K562 (cell line): ENCODE measurements around the gene KHDRBS2. TPM values are rescaled to one million over a fixed set of nuclear protein-coding genes. Genes with fewer than 3 reads are reported as not detected.

Experiments used
- ATAC-seq: fragments of 200-7000 bp; cut with Tn5 transposase; 3 replicates; pipeline ENCODE4 v1.9.1; 2020; ENCODE audit warnings: moderate library complexity
- BruUV-seq: library from RNA; stranded (reverse); fragments of 400-500 nt; replicated peaks from 2 replicates; lab custom pipeline; 2021; lab: Mats Ljungman, UMichigan
- CTCF ChIA-PET: fragments of 300-600 bp; formaldehyde crosslinking; extraction: SDS; loops from one replicate; lab custom pipeline; 2021; ENCODE audit warnings: low intra/inter-chr PET ratio; lab: Yijun Ruan, JAX
- POLR2A ChIA-PET: fragments of 300-600, 350-650 bp; sonication (Branson Sonifier 250); formaldehyde crosslinking; extraction: SDS; loops from one replicate; lab custom pipeline; 2021; ENCODE audit warnings: antibody characterized with exemption, inconsistent platforms; lab: Yijun Ruan, JAX
- DNase-seq, 4 experiments: peaks; one replicate each; pipeline versions ENCODE4 v3.0.0 to v3.0.0-alpha.2; 2011 to 2018; ENCODE audit warnings: low spot score in 3 of 4, mixed read lengths in 3 of 4; ENCODE audit errors: extremely low read depth in 1 of 4
- FAIRE-seq: peaks from 2 replicates; lab custom pipeline; 2011; peaks lifted over from hg19 to GRCh38; lab: Jason Lieb, UNC
- H2AFZ ChIP-seq: 2 replicates; pipeline ENCODE4 v1.6.0; 2011; ENCODE audit warnings: low read depth, low read length, control low read depth, inconsistent platforms
- H3K27ac ChIP-seq: fragments of 200-600 bp; 3 replicates; pipeline ENCODE4 v1.8.0; 2011; ENCODE audit warnings: low read depth, mild to moderate bottlenecking, control low read depth, inconsistent platforms, low read length, moderate library complexity, mixed read lengths; ENCODE audit errors: extremely low read depth
- H3K27me3 ChIP-seq, 2 experiments: fragments of 300-600 bp in 1 of 2; 2 replicates in 1 of 2; 3 replicates in 1 of 2; pipeline versions ENCODE4 v1.6.0 to v1.8.0; 2011; ENCODE audit warnings: inconsistent platforms in 2 of 2, low read length in 2 of 2, mild to moderate bottlenecking in 1 of 2, mixed read lengths in 1 of 2, moderate library complexity in 1 of 2; ENCODE audit not compliant: control insufficient read depth in 2 of 2, insufficient read depth in 2 of 2
- H3K36me3 ChIP-seq: fragments of 300-600 bp; 3 replicates; pipeline ENCODE4 v1.8.0; 2011; ENCODE audit warnings: mild to moderate bottlenecking, low read length, inconsistent platforms; ENCODE audit not compliant: control insufficient read depth, insufficient read depth
- H3K4me1 ChIP-seq, 2 experiments: fragments of 200-600 bp in 1 of 2; replicated peaks in 1 of 2; 2 replicates in 1 of 2; 3 replicates in 1 of 2; pipeline versions ENCODE4 v1.5.1 to v1.8.0; 2011; ENCODE audit warnings: inconsistent platforms in 2 of 2, low read length in 2 of 2, mild to moderate bottlenecking in 1 of 2, mixed read lengths in 1 of 2, moderate library complexity in 1 of 2; ENCODE audit not compliant: control insufficient read depth in 2 of 2, insufficient read depth in 2 of 2
- H3K4me2 ChIP-seq: 2 replicates; pipeline ENCODE4 v1.6.1; 2011; ENCODE audit warnings: low read length, control low read depth, inconsistent platforms, mixed read lengths; ENCODE audit not compliant: insufficient read depth
- H3K4me3 ChIP-seq: fragments of 200-600 bp; sonication (generic), shearing (Covaris generic); 2 replicates; pipeline ENCODE4 v1.5.1; 2016; ENCODE audit warnings: control low read depth, inconsistent platforms
- H3K79me2 ChIP-seq: fragments of 200-600 bp; 3 replicates; pipeline ENCODE4 v1.8.0; 2011; ENCODE audit warnings: low read length, inconsistent platforms; ENCODE audit not compliant: control insufficient read depth, insufficient read depth
- H3K9ac ChIP-seq, 2 experiments: 2 replicates each; pipeline versions ENCODE4 v1.6.0 to v1.6.1; 2011; ENCODE audit warnings: low read depth in 2 of 2, low read length in 2 of 2, control low read depth in 1 of 2, inconsistent platforms in 1 of 2, mild to moderate bottlenecking in 1 of 2, mixed read lengths in 1 of 2; ENCODE audit not compliant: insufficient read depth in 1 of 2
- H3K9me1 ChIP-seq: one replicate; pipeline ENCODE4 v1.6.0; 2011; ENCODE audit warnings: inconsistent platforms, mild to moderate bottlenecking, low read length, moderate library complexity; ENCODE audit not compliant: control insufficient read depth, insufficient read depth
- H3K9me3 ChIP-seq: replicated peaks from 2 replicates; pipeline ENCODE4 v1.5.1; 2011; ENCODE audit warnings: low read depth, low read length, inconsistent platforms; ENCODE audit not compliant: control insufficient read depth, insufficient read depth
- H4K20me1 ChIP-seq: replicated peaks from 2 replicates; pipeline ENCODE4 v1.6.1; 2011; ENCODE audit warnings: low read length, inconsistent platforms, mixed read lengths; ENCODE audit not compliant: control insufficient read depth, insufficient read depth
- CHCHD3 ChIP-seq: fragments of 250-450 bp; sonication (Bioruptor Pico); IDR thresholded peaks from 2 replicates; pipeline ENCODE4 v2.1.2; 2022; ENCODE audit warnings: mild to moderate bottlenecking
- DIDO1 ChIP-seq: fragments of 450-650 bp; IDR thresholded peaks from 2 replicates; pipeline ENCODE4 v1.6.1; 2016; ENCODE audit warnings: low read depth, missing biosample characterization, missing genetic modification characterization
- ELF1 ChIP-seq: fragments of 200-800 bp; sonication (Bioruptor generic); IDR thresholded peaks from 2 replicates; pipeline ENCODE4 v1.6.1; 2016; ENCODE audit warnings: missing genetic modification characterization, missing compliant biosample characterization
- FOXK1 ChIP-seq: sonication (generic); formaldehyde crosslinking; IDR thresholded peaks from 2 replicates; pipeline ENCODE4 v1.8.0; 2022; ENCODE audit warnings: missing genetic modification reagents, mild to moderate bottlenecking, borderline replicate concordance
- HDAC8 ChIP-seq: fragments of 450-650 bp; IDR thresholded peaks from 2 replicates; pipeline ENCODE4 v1.6.1; 2016; ENCODE audit warnings: mild to moderate bottlenecking, missing genetic modification characterization, moderate library complexity, missing compliant biosample characterization
- MTA2 ChIP-seq: fragments of 450-650 bp; IDR thresholded peaks from 2 replicates; pipeline ENCODE4 v1.6.1; 2016; ENCODE audit warnings: low read depth
- NR2F6 ChIP-seq: fragments of 450-650 bp; formaldehyde crosslinking; IDR thresholded peaks from 2 replicates; pipeline ENCODE4 v1.4.0; 2020; ENCODE audit warnings: mild to moderate bottlenecking
- PHB ChIP-seq: fragments of 250-450 bp; sonication (Bioruptor Pico); IDR thresholded peaks from 2 replicates; pipeline ENCODE4 v1.5.0; 2021
- PTBP1 ChIP-seq: fragments of 200-400 bp; formaldehyde crosslinking; IDR thresholded peaks from 2 replicates; pipeline ENCODE4 v1.6.1; 2017; ENCODE audit warnings: low read depth, low read length
- RFX7 ChIP-seq: fragments of 250-450 bp; sonication (Bioruptor Pico); IDR thresholded peaks from 2 replicates; pipeline ENCODE4 v1.5.1; 2021; ENCODE audit warnings: mild to moderate bottlenecking
- STAT5A ChIP-seq: IDR thresholded peaks from 2 replicates; pipeline ENCODE4 v1.6.1; 2012; ENCODE audit warnings: low read length, inconsistent platforms, borderline replicate concordance
- TAL1 ChIP-seq: fragments of 450-650 bp; IDR thresholded peaks from 2 replicates; pipeline ENCODE4 v1.6.1; 2016; ENCODE audit warnings: mild to moderate bottlenecking
- THAP7 ChIP-seq: fragments of 250-450 bp; sonication (Bioruptor Pico); IDR thresholded peaks from 2 replicates; pipeline ENCODE4 v1.5.0; 2021
- ZNF639 ChIP-seq, 2 experiments: fragments of 200-800 bp in 1 of 2; sonication (Bioruptor generic) in 1 of 2; sonication (generic) in 1 of 2; formaldehyde crosslinking in 1 of 2; IDR thresholded peaks in 1 of 2; conservative IDR thresholded peaks in 1 of 2; 2 replicates each; pipeline versions ENCODE4 v1.5.0 to v1.6.1; 2016 to 2020; ENCODE audit warnings: missing compliant biosample characterization in 1 of 2, missing genetic modification characterization in 1 of 2, missing genetic modification reagents in 1 of 2
- ZNF695 ChIP-seq: fragments of 450-650 bp; formaldehyde crosslinking; IDR thresholded peaks from 2 replicates; pipeline ENCODE4 v1.4.0; 2020; ENCODE audit warnings: mild to moderate bottlenecking, moderate library complexity
- ZSCAN32 ChIP-seq: fragments of 450-650 bp; formaldehyde crosslinking; IDR thresholded peaks from 2 replicates; pipeline ENCODE4 v1.4.0; 2020; ENCODE audit warnings: mild to moderate bottlenecking, moderate library complexity
- WGBS: fragments of 100-300 bp; shearing (Covaris generic); methylation state at CpG from one replicate; pipeline ENCODE4 v1.1.6; 2016; ENCODE audit warnings: low coverage, mixed read lengths; ENCODE audit not compliant: insufficient coverage; ENCODE audit errors: missing lambda C conversion rate; 5-methylcytosine and 5-hydroxymethylcytosine counted together
- in situ Hi-C: fragments of 300-500 bp; cut with MboI; formaldehyde crosslinking; loops from 4 replicates; pipeline ENCODE4 v1.15.0; 2018; ENCODE audit warnings: inconsistent platforms, mixed read lengths
- intact Hi-C: fragments of 100-400 bp; cut with micrococcal nuclease; formaldehyde crosslinking; loops from 2 replicates; pipeline ENCODE4 v1.14.2; 2022
- polyA plus RNA-seq, 8 experiments: library from polyadenylated mRNA; depleted of rRNA in 4 of 8; stranded (reverse) in 5 of 8; unstranded in 3 of 8; fragments of >200 nt; fragmentation: Nextera tagmentation in 2 of 8; fragmentation: Illumina TruSeq in 1 of 8; extraction: Ambion mirVana in 2 of 8; extraction: Trizol in 1 of 8; gene quantifications; 2 replicates each; pipeline versions ENCODE4 v1.2.1 to v1.2.3, GENCODE V29; 2011 to 2014; ENCODE audit warnings: inconsistent platforms in 1 of 8, missing spikeins in 1 of 8
- total RNA-seq, 7 experiments: library from RNA; depleted of rRNA in 6 of 7; stranded (reverse); fragments of >200 nt in 6 of 7; fragmentation: Illumina TruSeq in 2 of 7; extraction: Trizol in 2 of 7; gene quantifications; 2 replicates each; pipeline versions ENCODE4 v1.2.1 to v1.2.3, GENCODE V29; 2011 to 2021; ENCODE audit warnings: low replicate concordance in 1 of 7
- TF ChIP-seq, protein P1 (sequence below): fragments of 450-650 bp; IDR thresholded peaks from 2 replicates; pipeline ENCODE4 v1.6.1; 2016; ENCODE audit warnings: missing biosample characterization, missing genetic modification characterization
- TF ChIP-seq, protein P2 (sequence below), 2 experiments: IDR thresholded peaks; 2 replicates each; pipeline ENCODE4 v1.6.1; 2011; ENCODE audit warnings: borderline replicate concordance in 1 of 2, control low read depth in 1 of 2, low read depth in 1 of 2, low read length in 1 of 2, mild to moderate bottlenecking in 1 of 2, mixed read lengths in 1 of 2, moderate library complexity in 1 of 2; ENCODE audit not compliant: insufficient read depth in 1 of 2, insufficient read length in 1 of 2, poor library complexity in 1 of 2, severe bottlenecking in 1 of 2; ENCODE audit errors: extremely low read depth in 1 of 2

Gene KHDRBS2
- total and polyA plus RNA-seq, 9 of the 15 experiments (the other 6 are each of a cell fraction or from before 2014, with no cell fraction given): not detected

DNA sequence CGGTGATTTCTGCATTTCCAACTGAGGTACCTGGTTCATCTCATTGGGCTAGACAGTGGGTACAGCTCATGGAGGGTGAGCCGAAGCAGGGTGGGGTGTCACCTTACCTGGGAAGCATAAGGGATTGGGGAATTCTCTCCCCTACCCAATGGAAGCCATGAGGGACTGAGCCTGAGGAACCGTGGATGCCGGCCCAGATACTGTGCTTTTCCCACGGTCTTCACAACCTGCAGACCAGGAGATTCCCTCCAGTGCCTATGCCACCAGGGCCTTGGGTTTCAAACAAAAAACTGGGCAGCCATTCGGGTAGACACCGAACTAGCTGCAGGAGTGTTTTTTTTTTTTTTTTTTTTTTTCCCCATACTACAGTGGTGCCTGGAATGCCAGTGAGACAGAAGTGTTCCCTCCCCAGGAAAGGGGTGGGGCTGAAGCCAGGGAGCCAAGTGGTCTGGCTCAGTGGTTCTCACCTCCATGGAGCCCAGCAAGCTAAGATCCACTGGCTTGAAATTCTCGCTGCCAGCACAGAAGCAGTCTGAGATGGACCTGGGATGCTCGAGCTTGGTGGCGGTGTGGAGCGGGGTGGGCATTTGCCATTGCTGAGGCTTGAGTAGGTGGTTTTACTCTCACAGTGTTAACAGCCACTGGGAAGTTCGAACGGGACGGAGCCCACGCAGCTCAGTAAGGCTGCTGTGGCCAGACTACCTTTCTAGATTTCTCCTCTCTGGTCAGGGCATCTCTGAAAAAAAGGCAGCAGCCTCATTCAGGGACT is 416.2 kb downstream of the KHDRBS2 start:
- no peak overlapping the region for H3K9ac ChIP-seq
- no peak overlapping the region for H3K4me2 ChIP-seq
- no peaks in the 10 kb centered on the region for H3K9me1 ChIP-seq
- no peak for ATAC-seq
- no peak overlapping the region for H3K27ac ChIP-seq
- no peaks in the 10 kb centered on the region for H3K36me3 ChIP-seq
- BruUV-seq: no TSS peak
- ChIA-PET CTCF (no interaction called here), POLR2A (no interaction called here)
- no peaks in the 10 kb centered on the region for H3K9me3 ChIP-seq
- TF ChIP-seq TAL1 (no peak), PHB (CRISPR knock-in tag) (no peak), RFX7 (CRISPR knock-in tag) (no peak), STAT5A (no peak), MTA2 (no peak), DIDO1 (tag) (no peak), ZNF695 (no peak), THAP7 (CRISPR knock-in tag) (no peak), FOXK1 (CRISPR knock-in tag) (no peak), HDAC8 (tag) (no peak), PTBP1 (no peak), ZNF639 (CRISPR knock-in tag; conservative IDR thresholded peaks at IDR 0.05 in 1 of 2, IDR thresholded peaks at IDR 0.05 in 1 of 2) (no peak), CHCHD3 (CRISPR knock-in tag) (no peak), ZSCAN32 (CRISPR knock-in tag) (no peak), NR2F6 (no peak), ELF1 (no peak)
- TF ChIP-seq, protein P1, sequence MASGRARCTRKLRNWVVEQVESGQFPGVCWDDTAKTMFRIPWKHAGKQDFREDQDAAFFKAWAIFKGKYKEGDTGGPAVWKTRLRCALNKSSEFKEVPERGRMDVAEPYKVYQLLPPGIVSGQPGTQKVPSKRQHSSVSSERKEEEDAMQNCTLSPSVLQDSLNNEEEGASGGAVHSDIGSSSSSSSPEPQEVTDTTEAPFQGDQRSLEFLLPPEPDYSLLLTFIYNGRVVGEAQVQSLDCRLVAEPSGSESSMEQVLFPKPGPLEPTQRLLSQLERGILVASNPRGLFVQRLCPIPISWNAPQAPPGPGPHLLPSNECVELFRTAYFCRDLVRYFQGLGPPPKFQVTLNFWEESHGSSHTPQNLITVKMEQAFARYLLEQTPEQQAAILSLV: no peak
- TF ChIP-seq, protein P2, sequence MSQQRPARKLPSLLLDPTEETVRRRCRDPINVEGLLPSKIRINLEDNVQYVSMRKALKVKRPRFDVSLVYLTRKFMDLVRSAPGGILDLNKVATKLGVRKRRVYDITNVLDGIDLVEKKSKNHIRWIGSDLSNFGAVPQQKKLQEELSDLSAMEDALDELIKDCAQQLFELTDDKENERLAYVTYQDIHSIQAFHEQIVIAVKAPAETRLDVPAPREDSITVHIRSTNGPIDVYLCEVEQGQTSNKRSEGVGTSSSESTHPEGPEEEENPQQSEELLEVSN (IDR thresholded peaks at IDR 0.05; ENCODE audit: borderline replicate concordance in 1 of 2, extremely low read depth in 1 of 2, insufficient read depth in 1 of 2, insufficient read length in 1 of 2, low read depth in 1 of 2, low read length in 1 of 2, poor library complexity in 1 of 2, severe bottlenecking in 1 of 2): no peak
- no peak for FAIRE-seq
- no peaks in the 10 kb centered on the region for H3K27me3 ChIP-seq
- in situ Hi-C loops (no loop called here), intact Hi-C loops (no loop called here)
- no peak overlapping the region for H3K4me3 ChIP-seq
- DNase-seq: no peak
- H2AFZ ChIP-seq: no peak overlapping the region
- WGBS: under 1% methylated on average over 15 of the region's 15 CpGs
- H4K20me1 ChIP-seq: no peaks in the 10 kb centered on the region
- H3K4me1 ChIP-seq: no peaks in the 10 kb centered on the region
- H3K79me2 ChIP-seq: no peaks in the 10 kb centered on the region
